ENCODE results near the gene PARD3.

DNA sequence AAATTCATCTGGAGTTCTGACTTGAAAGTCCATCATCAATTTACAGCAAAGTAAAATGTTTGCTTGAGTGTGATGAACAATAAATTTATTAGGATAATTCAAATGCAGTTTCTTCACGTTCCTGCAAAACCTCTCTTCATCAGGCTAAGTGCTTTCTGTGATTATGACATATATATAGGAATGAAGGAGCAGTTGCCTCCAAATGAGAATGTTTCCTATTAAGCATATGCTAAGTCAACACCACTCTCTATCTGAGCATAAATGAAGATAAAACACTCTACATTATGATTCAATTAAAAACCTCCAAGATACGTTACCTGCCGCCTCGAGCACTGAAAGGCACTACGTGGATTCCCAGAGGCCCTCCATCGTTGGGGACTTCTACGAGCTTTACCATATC is 416.1 kb downstream of the PARD3 start:
- TF ChIP-seq RAD21 (conservative IDR thresholded peaks at IDR 0.05) (no peak), EP300 (conservative IDR thresholded peaks at IDR 0.05; ENCODE audit: poor library complexity, severe bottlenecking) (no peak), TAF1 (IDR thresholded peaks at IDR 0.05; ENCODE audit: low read depth) (no peak), POLR2AphosphoS5 (IDR thresholded peaks at IDR 0.05) (no peak), MXI1 (conservative IDR thresholded peaks at IDR 0.05; ENCODE audit: poor library complexity, severe bottlenecking) (no peak)
- TF ChIP-seq, protein P1, sequence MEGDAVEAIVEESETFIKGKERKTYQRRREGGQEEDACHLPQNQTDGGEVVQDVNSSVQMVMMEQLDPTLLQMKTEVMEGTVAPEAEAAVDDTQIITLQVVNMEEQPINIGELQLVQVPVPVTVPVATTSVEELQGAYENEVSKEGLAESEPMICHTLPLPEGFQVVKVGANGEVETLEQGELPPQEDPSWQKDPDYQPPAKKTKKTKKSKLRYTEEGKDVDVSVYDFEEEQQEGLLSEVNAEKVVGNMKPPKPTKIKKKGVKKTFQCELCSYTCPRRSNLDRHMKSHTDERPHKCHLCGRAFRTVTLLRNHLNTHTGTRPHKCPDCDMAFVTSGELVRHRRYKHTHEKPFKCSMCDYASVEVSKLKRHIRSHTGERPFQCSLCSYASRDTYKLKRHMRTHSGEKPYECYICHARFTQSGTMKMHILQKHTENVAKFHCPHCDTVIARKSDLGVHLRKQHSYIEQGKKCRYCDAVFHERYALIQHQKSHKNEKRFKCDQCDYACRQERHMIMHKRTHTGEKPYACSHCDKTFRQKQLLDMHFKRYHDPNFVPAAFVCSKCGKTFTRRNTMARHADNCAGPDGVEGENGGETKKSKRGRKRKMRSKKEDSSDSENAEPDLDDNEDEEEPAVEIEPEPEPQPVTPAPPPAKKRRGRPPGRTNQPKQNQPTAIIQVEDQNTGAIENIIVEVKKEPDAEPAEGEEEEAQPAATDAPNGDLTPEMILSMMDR (IDR thresholded peaks at IDR 0.05; ENCODE audit: poor library complexity, severe bottlenecking), result no peak
